HG02938 (cell line): Measurements from ENCODE around the gene WWOX.
"Not testable (repeated sequence)": the region's sequence is repeated elsewhere in the genome, so short reads cannot be mapped to it uniquely, and the experiment has no call there.

Experiments used
- ATAC-seq: cut with Tn5 transposase; IDR thresholded peaks from one replicate; pipeline ENCODE4 v1.9.1; 2021; ENCODE audit warnings: mild to moderate bottlenecking, moderate library complexity; ENCODE audit not compliant: unreplicated experiment

The WWOX gene

GRCh38 chr16:78667675-78668074 lies 568.2 kb downstream of the WWOX start:
- ATAC-seq = no peak

DNA sequence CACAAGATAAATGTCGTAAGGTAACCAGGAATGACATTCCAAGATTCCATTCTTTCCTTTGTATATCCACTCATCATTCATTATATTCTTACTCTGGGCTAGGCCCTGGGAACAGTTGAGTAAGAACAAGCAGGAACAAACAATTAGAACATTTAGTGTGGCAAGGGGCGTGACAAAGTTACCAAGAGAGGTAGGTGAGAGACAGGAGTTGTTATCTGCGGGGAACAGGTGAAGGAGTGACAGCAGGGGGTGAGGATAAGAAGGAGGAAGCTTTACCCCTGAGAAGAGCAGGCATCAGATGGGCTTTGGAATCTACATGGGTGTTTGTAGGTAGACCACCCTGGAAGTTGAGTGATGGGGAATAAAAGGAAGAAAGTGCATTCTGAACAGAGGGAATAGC lies 568.9 kb downstream of the WWOX start:
- no peak for ATAC-seq

DNA sequence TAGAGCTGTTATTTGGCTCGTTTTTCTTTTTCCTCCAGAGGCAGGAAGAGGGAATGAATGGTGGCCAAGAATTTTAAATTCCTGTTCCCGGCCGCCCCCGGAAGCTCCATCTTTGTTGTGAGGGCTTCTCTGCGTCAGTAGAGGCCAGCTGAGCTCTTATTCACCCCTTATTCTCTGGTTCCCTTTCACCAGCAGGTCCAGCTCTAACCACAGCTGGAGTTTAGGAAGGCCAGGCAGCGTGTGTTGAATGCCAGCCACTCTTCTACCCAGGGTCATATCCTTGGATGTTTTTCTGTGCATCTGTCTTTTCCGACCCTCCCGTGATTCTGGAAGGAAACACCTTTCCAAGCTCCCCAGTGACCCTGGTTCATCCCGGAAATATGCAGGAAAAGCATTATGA lies 570.5 kb downstream of the WWOX start:
- no peak for ATAC-seq

DNA sequence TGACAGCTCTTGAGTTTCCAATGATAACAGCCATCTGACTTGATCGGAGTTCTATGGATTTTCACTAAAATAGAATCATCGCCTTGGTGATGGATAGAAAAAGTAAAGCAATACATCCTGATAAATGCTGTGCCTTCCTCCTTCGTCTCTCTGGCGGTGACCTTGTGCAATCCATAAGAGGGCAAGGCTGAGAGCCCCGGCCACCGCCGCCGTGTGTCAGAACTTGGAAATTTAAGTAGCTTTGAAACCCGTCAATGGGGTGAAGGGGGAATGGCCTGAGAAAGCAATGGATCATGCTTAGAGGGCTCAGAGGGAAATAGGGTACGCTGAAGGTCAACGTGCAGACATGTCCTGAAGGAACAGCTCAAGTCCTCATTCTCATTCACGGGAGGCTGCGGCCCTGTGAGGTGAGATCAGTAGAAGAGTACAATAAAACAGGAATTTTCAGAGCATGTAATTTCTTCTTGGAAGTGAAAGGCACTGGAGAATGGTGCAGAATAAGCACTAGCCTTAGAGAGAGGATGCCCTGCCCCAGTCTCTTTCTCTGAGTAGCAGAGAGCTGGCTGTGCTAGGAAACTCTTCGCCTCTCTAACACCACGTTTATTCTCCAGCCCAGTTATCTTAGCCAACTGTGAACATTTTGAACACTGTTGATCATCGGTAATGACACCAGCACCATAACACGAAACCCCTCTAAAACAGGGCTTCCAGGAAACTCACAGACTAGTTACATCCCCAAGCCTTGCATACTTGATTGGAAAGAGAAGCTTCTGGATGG lies 573.5 kb downstream of the WWOX start:
- no peak for ATAC-seq

GRCh38 chr16:78673884-78674283 lies 574.4 kb downstream of the WWOX start:
- ATAC-seq = no peak

DNA sequence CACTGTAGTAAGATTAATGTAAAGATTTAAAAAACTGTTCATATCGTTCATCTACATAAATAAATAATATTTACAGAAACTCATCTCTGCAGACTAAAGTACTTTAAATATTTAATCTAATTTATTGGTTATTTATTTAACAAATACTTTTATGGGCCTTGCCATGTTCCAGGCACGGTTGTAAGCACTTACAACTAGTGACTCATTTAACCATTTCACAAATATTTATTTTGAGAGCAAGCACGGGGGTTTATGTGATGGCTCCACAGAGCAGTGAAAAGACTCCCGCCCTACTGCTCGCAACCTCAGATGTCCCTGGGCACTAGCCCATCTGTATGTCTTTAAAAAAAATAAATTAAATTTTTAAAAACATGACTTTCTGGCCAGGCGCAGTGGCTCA lies 575.9 kb downstream of the WWOX start:
- ATAC-seq = no peak

GRCh38 chr16:78675951-78676792 lies 576.7 kb downstream of the WWOX start:
- no peak for ATAC-seq

- no peak for ATAC-seq
Measured at GRCh38 chr16:78677181-78677731, 577.8 kb downstream of the WWOX start.

GRCh38 chr16:78679546-78679945 lies 580.1 kb downstream of the WWOX start:
- ATAC-seq = no peak

DNA sequence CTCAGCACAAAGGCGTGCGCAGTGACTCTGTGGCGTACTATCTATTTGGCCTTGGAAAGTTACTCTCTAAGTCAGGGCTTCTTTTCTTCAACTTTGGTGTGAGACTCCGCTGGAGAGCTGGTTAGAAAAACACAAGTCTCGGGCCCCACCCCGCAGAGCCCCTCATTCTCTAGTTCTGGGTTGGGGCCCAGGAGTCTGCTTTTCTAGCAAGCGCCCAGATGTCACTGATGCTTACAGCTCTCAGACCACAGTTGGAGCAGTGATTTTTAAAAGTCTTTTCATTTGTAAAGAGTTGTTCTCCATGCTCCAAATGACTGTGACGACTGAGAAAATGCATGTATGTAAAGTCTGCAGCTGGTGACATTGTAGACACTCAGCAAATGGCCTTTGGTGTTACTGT lies 582.3 kb downstream of the WWOX start:
- ATAC-seq = no peak

DNA sequence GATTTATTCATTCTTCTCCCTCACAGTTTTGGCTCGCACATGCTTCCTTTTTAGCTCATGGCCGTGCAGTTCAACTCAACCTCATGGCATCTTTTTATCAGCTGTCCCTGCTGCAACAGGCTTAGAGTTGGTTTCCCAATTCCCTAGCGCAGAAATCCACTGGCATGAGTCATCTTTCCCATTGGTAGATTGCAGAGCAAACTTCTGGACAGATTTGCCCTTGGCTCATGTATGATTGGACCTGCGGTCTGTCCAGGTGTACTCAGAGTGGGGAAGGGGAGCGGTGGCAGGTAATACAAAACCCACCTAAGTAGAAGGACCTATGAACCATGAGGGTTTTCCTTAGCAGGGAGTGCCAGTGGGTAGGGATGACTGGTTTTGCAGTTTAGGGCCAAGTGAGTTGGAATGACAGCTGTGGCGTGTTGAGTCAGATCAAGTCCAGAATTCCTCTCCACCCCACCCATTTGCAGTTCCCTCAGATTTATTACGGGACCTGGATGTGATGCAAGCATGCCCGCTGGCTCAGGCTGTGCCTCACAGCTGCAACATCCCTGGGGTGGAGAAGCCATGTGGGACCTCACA lies 584.7 kb downstream of the WWOX start:
- no peak for ATAC-seq

DNA sequence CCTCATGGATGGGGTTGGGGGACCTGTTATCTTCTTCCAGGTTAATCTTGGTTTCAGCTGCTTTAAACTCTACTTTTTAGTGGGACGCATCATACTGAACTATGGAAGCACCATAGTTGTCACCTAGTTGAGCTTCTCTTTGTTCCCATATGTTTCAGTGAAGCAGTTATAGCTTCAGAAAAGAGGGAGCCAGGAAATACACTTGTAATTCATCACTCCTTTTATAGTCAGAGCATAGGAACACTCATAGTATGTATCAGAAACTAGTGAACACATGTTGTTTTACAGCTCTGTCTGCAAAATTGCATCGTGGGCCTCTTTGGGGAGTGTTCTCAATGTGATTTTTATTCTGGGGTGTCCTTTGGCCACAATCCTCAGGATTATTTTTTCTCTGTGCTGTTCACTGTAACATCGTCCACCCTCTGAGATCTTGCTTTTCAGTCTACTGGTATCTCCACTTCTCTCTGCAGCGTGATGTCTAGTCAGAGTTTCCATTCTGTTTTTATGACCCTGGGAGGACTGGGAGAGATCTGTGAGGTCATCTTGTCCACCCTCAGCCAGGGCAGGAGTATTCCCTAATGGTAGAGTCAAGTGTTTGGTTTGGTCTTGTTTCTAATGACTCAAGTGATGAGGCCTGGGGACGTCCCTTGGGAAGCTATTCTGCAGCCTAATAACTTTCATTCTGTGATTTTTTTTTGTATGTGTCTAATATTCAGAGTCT lies 585.4 kb downstream of the WWOX start:
- no peak for ATAC-seq

DNA sequence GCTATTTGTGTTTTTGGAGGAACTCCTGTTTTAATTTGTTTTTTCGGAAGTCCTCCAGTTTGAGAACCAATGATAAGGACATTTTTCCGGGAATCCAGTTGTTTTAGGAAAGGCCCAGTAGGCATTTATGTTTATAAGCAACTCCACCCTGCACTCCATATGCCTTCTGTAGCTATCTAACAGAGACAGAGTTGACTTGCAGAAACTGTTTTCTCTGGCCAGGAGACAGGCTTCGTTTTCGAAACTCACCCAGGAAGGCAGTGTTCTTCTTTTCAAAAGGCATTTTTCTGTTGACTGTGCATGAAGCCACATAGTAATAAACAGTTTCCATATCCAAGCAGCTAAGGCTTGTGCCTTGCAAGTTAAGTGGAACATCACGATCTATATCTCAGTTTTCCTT lies 587.1 kb downstream of the WWOX start:
- ATAC-seq = no peak

GRCh38 chr16:78689028-78689427 lies 589.6 kb downstream of the WWOX start:
- ATAC-seq = no peak

DNA sequence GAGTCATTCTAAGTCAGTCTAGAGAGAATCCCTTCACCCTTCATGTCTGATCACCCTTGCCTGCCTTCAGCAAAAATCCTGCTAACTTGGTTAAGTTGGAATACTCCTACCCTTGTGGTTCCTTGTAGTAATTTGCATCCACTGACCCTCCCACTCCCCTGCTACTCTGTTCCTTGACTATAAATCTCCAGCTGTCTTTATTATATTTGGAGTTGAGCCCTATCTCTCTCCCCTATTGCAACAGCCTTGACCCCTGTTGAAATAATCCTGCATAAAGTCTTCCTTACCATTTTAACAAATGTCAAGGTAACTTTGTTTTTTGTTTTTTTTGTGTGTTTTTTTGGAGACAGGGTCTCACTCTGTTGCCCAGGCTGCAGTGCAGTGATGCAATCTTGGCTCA lies 590.1 kb downstream of the WWOX start:
- ATAC-seq = no peak

DNA sequence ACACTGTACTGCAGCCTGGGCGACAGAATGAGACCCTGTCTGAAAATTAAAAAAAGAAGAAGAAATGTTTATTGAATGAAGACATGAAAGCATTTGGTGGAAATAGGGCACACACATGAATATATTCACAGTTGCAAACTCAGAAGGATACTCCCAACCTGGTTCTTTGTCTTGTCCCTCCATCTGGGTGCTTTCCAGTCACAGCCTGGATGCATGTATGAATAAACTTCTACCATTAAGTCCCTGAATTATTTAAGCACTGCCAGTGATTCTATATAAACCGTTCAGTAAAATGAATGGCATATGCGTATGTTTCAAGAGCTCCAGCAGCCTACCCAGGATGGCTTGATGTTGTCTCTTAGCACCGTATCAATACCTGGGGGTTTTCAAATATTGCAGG lies 591.1 kb downstream of the WWOX start:
- ATAC-seq = no peak

DNA sequence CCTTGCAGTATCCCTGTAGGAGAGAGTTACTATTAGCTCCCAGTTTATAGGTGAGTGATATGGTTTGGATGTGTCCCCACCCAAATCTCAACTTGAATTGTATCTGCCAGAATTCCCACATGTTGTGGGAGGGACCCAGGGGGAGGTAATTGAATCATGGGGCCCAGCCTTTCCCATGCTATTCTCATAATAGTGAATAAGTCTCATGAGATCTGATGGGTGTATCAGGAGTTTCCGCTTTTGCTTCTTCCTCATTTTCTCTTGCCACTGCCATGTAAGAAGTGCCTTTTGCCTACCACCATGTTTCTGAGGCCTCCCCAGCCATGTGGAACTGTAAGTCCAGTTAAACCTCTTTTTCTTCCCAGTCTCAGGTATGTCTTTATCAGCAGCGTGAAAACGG lies 592.3 kb downstream of the WWOX start:
- not testable (repeated sequence) for ATAC-seq

- ATAC-seq = no peak
Measured at GRCh38 chr16:78693496-78693895, 594.0 kb downstream of the WWOX start.

- no peak for ATAC-seq
Measured at GRCh38 chr16:78694414-78694813, 595.0 kb downstream of the WWOX start.

GRCh38 chr16:78695391-78695790 lies 595.9 kb downstream of the WWOX start:
- no peak for ATAC-seq

DNA sequence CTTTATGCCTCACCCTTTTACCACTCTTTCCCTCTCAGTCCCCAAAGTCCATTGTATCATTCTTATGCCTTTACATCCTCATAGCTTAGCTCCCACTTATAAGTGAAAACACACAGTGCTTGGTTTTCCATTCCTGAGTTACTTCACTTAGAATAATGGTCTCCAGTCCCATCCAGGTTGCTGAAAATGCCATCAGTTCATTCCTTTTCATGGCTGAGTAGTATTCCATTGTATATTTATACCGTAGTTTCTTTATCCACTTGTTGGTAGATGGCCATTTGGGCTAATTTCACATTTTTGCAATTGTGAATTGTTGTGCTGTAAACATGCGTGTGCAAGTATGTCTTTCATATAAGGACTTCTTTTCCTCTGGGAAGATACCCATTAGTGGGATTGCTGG lies 597.3 kb downstream of the WWOX start:
- no peak for ATAC-seq
